ENCODE measurements around the gene ACKR3. TPM values are rescaled to one million over a fixed set of nuclear protein-coding genes. Genes with fewer than 3 reads are reported as not detected.

The ACKR3 gene
- total and polyA plus RNA-seq, 2 of the 4 experiments (the other 2 are of a cell fraction), result not detected

DNA sequence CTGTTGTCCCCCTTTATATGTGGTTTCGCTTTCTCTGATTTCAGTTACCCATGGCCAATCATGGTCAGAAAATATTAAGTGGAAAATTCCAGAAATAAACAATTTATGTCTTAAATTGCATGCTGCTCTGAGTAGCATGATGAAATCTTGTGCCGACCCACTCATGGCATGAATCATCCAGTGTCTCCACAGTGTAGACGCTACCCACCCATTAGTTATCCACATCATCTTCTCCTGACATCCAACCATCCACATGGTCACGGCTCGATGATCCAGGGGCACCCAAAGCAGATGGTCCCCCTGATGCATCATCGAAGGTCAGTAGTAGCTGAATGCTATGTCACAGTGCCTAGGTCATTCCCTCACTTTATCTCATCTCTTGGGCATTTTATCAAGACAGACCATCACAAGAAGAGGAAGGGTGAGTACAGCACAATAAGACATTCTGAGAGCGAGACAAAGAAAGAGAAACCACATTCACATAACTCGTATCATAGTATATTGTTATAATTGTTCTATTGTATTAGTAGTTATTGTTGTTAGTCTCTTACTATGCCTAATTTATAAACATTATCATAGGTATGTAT is 44.1 kb upstream of the ACKR3 start:
- no peak overlapping the region for H4K5ac ChIP-seq (ENCODE audit: low read depth, low read length)
- no peak overlapping the region for H2BK120ac ChIP-seq (ENCODE audit: low read depth, low read length)
- no peak overlapping the region for H3K9ac ChIP-seq (ENCODE audit: low read depth, low read length)
- no peak overlapping the region for H3K56ac ChIP-seq (ENCODE audit: extremely low read depth, insufficient read depth, low read length)
- DNase-seq (no peak), ATAC-seq (ENCODE audit: low read depth) (no peak)
- ChIA-PET POLR2A (ENCODE audit: unreplicated experiment) (no interaction called here), CTCF (no interaction called here)
- dilution Hi-C loops (cut with HindIII; ENCODE audit: low sequenced_read_pairs, unreplicated experiment), result no loop called here
- no peaks in the 10 kb centered on the region; the same call in 1 of the 2 replicates for H3K9me3 ChIP-seq (ENCODE audit: control insufficient read depth, insufficient read depth, low read length)
- in situ Hi-C loops (cut with MboI; ENCODE audit: low sequenced_read_pairs), result no loop called here
- TF ChIP-seq CHD1 (IDR thresholded peaks at IDR 0.05; ENCODE audit: low read depth, low read length) (no peak), MXI1 (IDR thresholded peaks at IDR 0.05; ENCODE audit: borderline replicate concordance, low read depth, low read length) (no peak), RCOR1 (IDR thresholded peaks at IDR 0.05; ENCODE audit: insufficient replicate concordance, low read length) (no peak), CEBPB (IDR thresholded peaks at IDR 0.05; ENCODE audit: low read depth, low read length) (no peak), NFE2L2 (IDR thresholded peaks at IDR 0.05; ENCODE audit: low read depth, low read length) (no peak), FOS (IDR thresholded peaks at IDR 0.05; ENCODE audit: low read depth, low read length) (no peak)
- TF ChIP-seq, protein P1, sequence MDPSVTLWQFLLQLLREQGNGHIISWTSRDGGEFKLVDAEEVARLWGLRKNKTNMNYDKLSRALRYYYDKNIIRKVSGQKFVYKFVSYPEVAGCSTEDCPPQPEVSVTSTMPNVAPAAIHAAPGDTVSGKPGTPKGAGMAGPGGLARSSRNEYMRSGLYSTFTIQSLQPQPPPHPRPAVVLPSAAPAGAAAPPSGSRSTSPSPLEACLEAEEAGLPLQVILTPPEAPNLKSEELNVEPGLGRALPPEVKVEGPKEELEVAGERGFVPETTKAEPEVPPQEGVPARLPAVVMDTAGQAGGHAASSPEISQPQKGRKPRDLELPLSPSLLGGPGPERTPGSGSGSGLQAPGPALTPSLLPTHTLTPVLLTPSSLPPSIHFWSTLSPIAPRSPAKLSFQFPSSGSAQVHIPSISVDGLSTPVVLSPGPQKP (IDR thresholded peaks at IDR 0.05; ENCODE audit: borderline replicate concordance, low read depth, low read length), result no peak
- H3K4me2 ChIP-seq (ENCODE audit: low read depth, low read length), result no peak overlapping the region
- no peak overlapping the region for H3K23ac ChIP-seq (ENCODE audit: low read depth, low read length)
- WGBS, 2 experiments (ENCODE audit: extremely low coverage in 2 of 2, insufficient read length in 1 of 2), result no CpG with 5 or more reads among the region's 8 CpGs
- no peak overlapping the region for H2AK5ac ChIP-seq (ENCODE audit: low read depth, low read length)
- no peak overlapping the region for H2AK9ac ChIP-seq (replicated peaks; ENCODE audit: low read depth, low read length, poor library complexity)
- H3K79me1 ChIP-seq (ENCODE audit: low read depth in 1 of 2, low read length in 2 of 2), result no peaks in the 10 kb centered on the region
- no peak overlapping the region for H3K4me3 ChIP-seq (ENCODE audit: insufficient read depth, low read depth, low read length)
- no peaks in the 10 kb centered on the region for H3K36me3 ChIP-seq (ENCODE audit: control insufficient read depth, insufficient read depth, low read length)
- no peaks in the 10 kb centered on the region for H3K9me1 ChIP-seq (ENCODE audit: insufficient read depth, low read length)
- H2BK5ac ChIP-seq (ENCODE audit: low read depth, low read length, poor library complexity, severe bottlenecking), result no peak overlapping the region
- no peaks in the 10 kb centered on the region for H3K4me1 ChIP-seq (ENCODE audit: control insufficient read depth, insufficient read depth, low read length)
- H4K8ac ChIP-seq (ENCODE audit: low read depth in 2 of 2, low read length in 2 of 2), result no peak overlapping the region
- BruUV-seq (replicated peaks), result no TSS peak
- no peak overlapping the region for H3K4ac ChIP-seq (ENCODE audit: low read depth, low read length)
- H4K91ac ChIP-seq (ENCODE audit: insufficient read depth, low read depth, low read length), result no peak overlapping the region
- H3K14ac ChIP-seq (replicated peaks; ENCODE audit: low read depth, low read length), result no peak overlapping the region
- H3K18ac ChIP-seq (ENCODE audit: low read depth, low read length), result no peak overlapping the region
- no peak overlapping the region for H2BK15ac ChIP-seq (ENCODE audit: low read depth, low read length)
- H3K27ac ChIP-seq (ENCODE audit: insufficient read depth, low read length), result no peak overlapping the region
- H2AFZ ChIP-seq (replicated peaks; ENCODE audit: low read length, poor library complexity), result no peak overlapping the region
- intact Hi-C loops (cut with micrococcal nuclease), result no loop called here
- no peak overlapping the region for H2BK20ac ChIP-seq (ENCODE audit: low read depth, low read length)
- H4K20me1 ChIP-seq (ENCODE audit: insufficient read depth, low read length), result no peaks in the 10 kb centered on the region
- H3K27me3 ChIP-seq (ENCODE audit: control insufficient read depth, insufficient read depth, low read length), result peaks cover 2% of the 10 kb centered on the region; the same call in 1 of the 2 replicates
